Measurements from ENCODE around the gene UCN3.
"Not testable (repeated sequence)": the region's sequence is repeated elsewhere in the genome, so short reads cannot be mapped to it uniquely, and the experiment has no call there.

Gene UCN3

GRCh38 chr10:5380395-5380794, 15.6 kb downstream of the UCN3 start:
- H3K9me3 Mint-ChIP-seq; H3K27ac Mint-ChIP-seq; H3K36me3 Mint-ChIP-seq (ENCODE audit: low read depth); H3K4me1 Mint-ChIP-seq (ENCODE audit: low read depth); H3K4me3 Mint-ChIP-seq; H3K27me3 Mint-ChIP-seq (ENCODE audit: low read depth): not testable (repeated sequence)

DNA sequence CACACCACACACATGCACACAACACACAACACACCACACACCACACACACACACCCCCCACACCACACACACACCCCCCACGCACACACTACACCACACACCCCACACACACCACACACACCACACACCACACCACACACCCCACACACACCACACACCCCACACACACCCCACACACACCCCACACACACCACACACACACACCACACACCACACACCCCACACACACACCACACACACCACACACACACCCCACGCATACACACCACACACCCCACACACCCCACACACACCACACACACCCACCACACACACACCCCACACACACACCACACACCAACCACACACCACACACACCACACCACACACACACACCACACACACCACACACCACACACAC, 16.4 kb downstream of the UCN3 start:
- Mint-ChIP-seq H3K4me3 (no peak overlapping the region), H3K9me3 (peaks cover 5% of the 10 kb centered on the region), H3K27ac (no peak overlapping the region), H3K4me1 (ENCODE audit: low read depth) (peaks cover 2% of the 10 kb centered on the region), H3K27me3 (ENCODE audit: low read depth) (peaks cover 5% of the 10 kb centered on the region), H3K36me3 (ENCODE audit: low read depth) (no peaks in the 10 kb centered on the region)

GRCh38 chr10:5385224-5385623, 20.5 kb downstream of the UCN3 start:
- peaks cover 3% of the 10 kb centered on the region for H3K36me3 Mint-ChIP-seq (ENCODE audit: low read depth)
- no peaks in the 10 kb centered on the region for H3K4me1 Mint-ChIP-seq (ENCODE audit: low read depth)
- peaks cover 17% of the 10 kb centered on the region for H3K9me3 Mint-ChIP-seq
- H3K4me3 Mint-ChIP-seq: no peak overlapping the region
- no peak overlapping the region for H3K27ac Mint-ChIP-seq
- H3K27me3 Mint-ChIP-seq (ENCODE audit: low read depth): peaks cover 9% of the 10 kb centered on the region

- Mint-ChIP-seq H3K27ac (no peak overlapping the region), H3K4me3 (no peak overlapping the region), H3K27me3 (ENCODE audit: low read depth) (peaks cover 9% of the 10 kb centered on the region), H3K36me3 (ENCODE audit: low read depth) (peaks cover 3% of the 10 kb centered on the region), H3K4me1 (ENCODE audit: low read depth) (no peaks in the 10 kb centered on the region), H3K9me3 (peaks cover 36% of the 10 kb centered on the region)
These were observed 22.4 kb downstream of the UCN3 start for GRCh38 chr10:5387169-5387568.

- peaks cover 39% of the 10 kb centered on the region for H3K9me3 Mint-ChIP-seq
- no peak overlapping the region for H3K27ac Mint-ChIP-seq
- peaks cover 9% of the 10 kb centered on the region for H3K27me3 Mint-ChIP-seq (ENCODE audit: low read depth)
- peaks cover 3% of the 10 kb centered on the region for H3K36me3 Mint-ChIP-seq (ENCODE audit: low read depth)
- H3K4me3 Mint-ChIP-seq: no peak overlapping the region
- H3K4me1 Mint-ChIP-seq (ENCODE audit: low read depth): no peaks in the 10 kb centered on the region
These were observed 25.9 kb downstream of the UCN3 start for GRCh38 chr10:5390607-5391205.

DNA sequence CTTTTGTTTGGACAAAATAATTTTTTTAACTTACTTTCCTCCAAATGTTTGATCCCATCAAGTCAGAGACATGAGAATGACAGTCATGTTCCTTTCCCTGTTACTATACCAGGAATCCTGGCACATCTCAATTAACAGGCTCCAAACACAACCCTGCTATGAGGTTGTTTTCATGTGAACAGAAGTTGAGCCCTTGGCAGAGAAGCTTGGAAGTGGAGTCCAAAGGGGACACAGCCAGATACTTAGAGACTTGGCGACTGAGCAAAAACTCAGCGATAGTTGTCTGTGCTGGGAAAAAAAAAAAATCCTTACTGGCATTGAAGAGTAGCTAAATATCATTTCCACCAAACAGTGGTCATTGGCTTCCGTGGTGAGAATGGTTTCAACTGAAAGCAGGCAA, 27.0 kb downstream of the UCN3 start:
- Mint-ChIP-seq H3K4me3 (no peak overlapping the region), H3K27ac (no peak overlapping the region), H3K27me3 (ENCODE audit: low read depth) (peaks cover 9% of the 10 kb centered on the region), H3K9me3 (peaks cover 39% of the 10 kb centered on the region), H3K36me3 (ENCODE audit: low read depth) (peaks cover 3% of the 10 kb centered on the region), H3K4me1 (ENCODE audit: low read depth) (no peaks in the 10 kb centered on the region)

DNA sequence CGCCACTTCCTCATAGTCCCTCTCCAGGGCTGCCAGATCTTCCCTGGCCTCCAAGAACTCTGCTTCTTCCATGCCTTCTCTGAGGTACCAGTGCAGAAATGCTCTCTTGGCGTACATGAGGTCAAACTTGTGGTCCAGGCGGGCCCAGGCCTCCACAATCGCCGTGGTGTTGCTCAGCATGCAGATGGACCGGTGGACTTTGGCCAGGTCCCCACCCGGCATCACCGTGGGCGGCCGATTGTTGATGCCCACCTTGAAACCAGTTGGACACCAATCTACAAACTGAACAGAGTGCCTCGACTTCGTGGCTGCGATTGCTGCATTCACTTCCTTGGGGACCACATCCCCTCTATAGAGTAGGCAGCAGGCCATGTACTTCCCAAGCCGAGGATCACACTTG, 28.8 kb downstream of the UCN3 start:
- H3K27ac Mint-ChIP-seq: no peak overlapping the region

DNA sequence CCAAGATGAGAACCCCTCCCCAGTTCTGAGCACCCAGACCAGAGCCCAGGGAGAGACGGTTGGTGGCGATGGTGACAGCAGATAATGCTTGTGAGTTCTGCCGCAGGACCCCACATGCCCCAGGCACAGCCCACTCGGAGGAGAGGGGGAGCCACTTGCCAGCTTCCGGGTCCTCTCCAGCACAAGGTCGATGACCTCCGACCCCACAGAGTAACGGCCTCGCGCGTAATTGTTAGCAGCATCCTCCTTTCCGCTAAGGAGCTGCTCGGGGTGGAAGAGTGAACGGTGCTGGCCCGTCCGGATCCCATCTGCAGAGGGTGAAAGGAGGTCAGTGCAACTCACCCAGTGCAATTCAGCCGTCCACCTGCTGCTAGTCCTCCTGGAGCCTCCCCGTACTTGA, 30.4 kb downstream of the UCN3 start:
- H3K27ac Mint-ChIP-seq: no peak overlapping the region
- H3K36me3 Mint-ChIP-seq (ENCODE audit: low read depth): no peaks in the 10 kb centered on the region
- no peaks in the 10 kb centered on the region for H3K4me1 Mint-ChIP-seq (ENCODE audit: low read depth)
- peaks cover 23% of the 10 kb centered on the region for H3K9me3 Mint-ChIP-seq
- H3K4me3 Mint-ChIP-seq: no peak overlapping the region
- peaks cover 10% of the 10 kb centered on the region for H3K27me3 Mint-ChIP-seq (ENCODE audit: low read depth)

More for the DNA sequence above, 28.8 kb downstream of the UCN3 start:
- Mint-ChIP-seq H3K4me1 (ENCODE audit: low read depth) (no peaks in the 10 kb centered on the region), H3K27me3 (ENCODE audit: low read depth) (peaks cover 6% of the 10 kb centered on the region), H3K4me3 (no peak overlapping the region), H3K36me3 (ENCODE audit: low read depth) (peaks cover 2% of the 10 kb centered on the region), H3K9me3 (peaks cover 34% of the 10 kb centered on the region)

DNA sequence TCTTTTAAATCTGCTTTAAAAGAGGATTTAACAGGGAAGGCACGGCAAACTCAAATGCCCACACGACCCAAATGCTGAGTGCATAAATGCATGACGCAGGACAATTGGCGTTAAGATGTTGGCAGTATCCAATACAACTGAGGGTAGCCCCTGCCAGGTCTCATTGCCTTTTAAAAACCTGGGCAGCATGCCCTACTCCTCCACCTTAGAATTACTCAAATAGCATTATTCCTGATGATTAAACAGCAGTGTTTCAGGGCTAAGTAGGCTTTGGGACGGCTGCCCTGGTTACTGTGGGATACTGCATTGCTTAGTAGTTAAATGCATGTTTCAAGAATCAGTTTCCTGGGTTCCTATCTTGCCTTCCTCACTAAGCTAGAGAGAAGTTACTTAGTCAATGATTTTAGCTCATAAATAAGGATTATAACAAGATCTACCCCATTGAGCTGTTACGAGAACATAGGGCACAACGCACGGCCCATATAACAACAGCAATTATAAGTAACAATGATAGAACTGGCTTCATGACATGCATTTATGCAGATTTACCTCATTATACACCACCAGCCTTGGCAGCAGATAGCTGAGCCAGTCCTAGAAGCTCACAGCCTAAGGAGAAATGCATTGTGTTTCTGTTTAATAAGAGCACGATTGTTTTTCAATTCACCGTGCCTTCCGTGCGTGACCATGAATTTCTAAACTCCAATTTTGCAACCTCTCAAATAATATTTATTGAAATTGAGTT, 32.0 kb downstream of the UCN3 start:
- Mint-ChIP-seq H3K27ac (no peak overlapping the region), H3K4me1 (ENCODE audit: low read depth) (no peaks in the 10 kb centered on the region), H3K36me3 (ENCODE audit: low read depth) (no peaks in the 10 kb centered on the region), H3K9me3 (peaks cover 8% of the 10 kb centered on the region), H3K4me3 (no peak overlapping the region), H3K27me3 (ENCODE audit: low read depth) (peaks cover 14% of the 10 kb centered on the region)

GRCh38 chr10:5399332-5399731, 34.6 kb downstream of the UCN3 start:
- H3K36me3 Mint-ChIP-seq (ENCODE audit: low read depth): no peaks in the 10 kb centered on the region
- no peaks in the 10 kb centered on the region for H3K4me1 Mint-ChIP-seq (ENCODE audit: low read depth)
- no peak overlapping the region for H3K4me3 Mint-ChIP-seq
- no peak overlapping the region for H3K27ac Mint-ChIP-seq
- H3K9me3 Mint-ChIP-seq: no peaks in the 10 kb centered on the region
- H3K27me3 Mint-ChIP-seq (ENCODE audit: low read depth): peaks cover 25% of the 10 kb centered on the region

DNA sequence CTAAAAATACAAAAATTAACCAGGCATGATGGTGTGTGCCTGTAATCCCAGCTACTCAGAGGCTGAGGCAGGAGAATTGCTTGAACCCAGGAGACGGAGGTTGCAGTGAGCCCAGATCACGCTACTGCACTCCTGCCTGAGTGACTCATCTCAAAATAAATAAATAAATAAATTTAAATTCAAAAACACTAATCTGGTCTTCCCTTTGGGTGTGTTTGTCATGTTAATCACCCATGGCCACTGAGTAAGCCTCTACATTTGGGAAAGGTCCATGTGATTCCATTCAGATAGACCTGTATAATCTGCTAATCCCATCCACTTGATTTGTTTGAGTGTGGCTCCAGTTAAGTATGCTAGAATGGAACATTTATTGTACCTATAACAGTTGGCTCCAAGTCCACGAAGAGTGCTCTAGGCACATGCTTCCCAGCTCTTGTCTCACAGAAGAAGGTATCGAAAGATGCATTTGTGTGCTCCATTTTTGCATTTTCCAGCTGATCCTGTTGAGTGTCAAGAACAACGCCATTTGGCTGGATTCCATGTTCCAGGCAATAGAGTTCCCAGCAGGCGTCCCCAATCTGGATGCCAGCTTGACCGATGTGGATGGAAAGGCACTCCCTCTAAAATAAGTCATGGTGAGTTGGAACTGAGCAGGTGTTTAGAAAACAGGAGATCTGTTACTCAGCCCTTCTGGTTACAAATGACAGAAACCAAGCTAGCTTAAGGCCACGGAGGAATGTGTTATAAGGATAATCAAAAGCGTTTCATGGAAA, 35.9 kb downstream of the UCN3 start:
- Mint-ChIP-seq H3K4me1 (ENCODE audit: low read depth) (no peaks in the 10 kb centered on the region), H3K9me3 (no peaks in the 10 kb centered on the region), H3K27ac (no peak overlapping the region)

DNA sequence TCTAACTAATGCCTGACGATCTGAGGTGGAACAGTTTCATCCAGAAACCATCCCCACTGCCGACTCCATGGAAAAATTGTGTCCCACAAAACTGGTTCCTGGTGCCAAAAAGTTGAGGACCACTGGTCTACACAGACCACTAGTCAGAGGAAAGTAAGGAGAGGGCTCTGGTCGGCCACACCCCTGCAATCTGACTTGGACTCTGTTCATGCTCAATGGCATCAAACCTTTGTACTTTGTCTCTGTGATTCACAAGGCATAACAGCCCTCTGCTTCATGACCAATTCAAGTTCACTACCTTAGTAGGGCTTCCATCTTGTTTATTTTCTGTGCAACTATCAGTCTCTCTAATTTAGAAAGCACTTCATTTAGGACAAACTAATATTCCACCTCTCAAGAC, 38.0 kb downstream of the UCN3 start:
- Mint-ChIP-seq H3K27me3 (ENCODE audit: low read depth) (peaks cover 38% of the 10 kb centered on the region), H3K36me3 (ENCODE audit: low read depth) (no peaks in the 10 kb centered on the region), H3K9me3 (peaks cover 5% of the 10 kb centered on the region), H3K4me1 (ENCODE audit: low read depth) (no peaks in the 10 kb centered on the region), H3K4me3 (no peak overlapping the region), H3K27ac (no peak overlapping the region)

More for the DNA sequence above, 35.9 kb downstream of the UCN3 start:
- Mint-ChIP-seq H3K4me3 (no peak overlapping the region), H3K36me3 (ENCODE audit: low read depth) (no peaks in the 10 kb centered on the region), H3K27me3 (ENCODE audit: low read depth) (peaks cover 28% of the 10 kb centered on the region)

- Mint-ChIP-seq H3K4me1 (ENCODE audit: low read depth) (no peaks in the 10 kb centered on the region), H3K27me3 (ENCODE audit: low read depth) (peaks cover 43% of the 10 kb centered on the region), H3K36me3 (ENCODE audit: low read depth) (no peaks in the 10 kb centered on the region), H3K27ac (no peak within 1 kb of the TSS), H3K4me3 (no peak within 1 kb of the TSS), H3K9me3 (peaks cover 5% of the 10 kb centered on the region)
These were observed 39.7 kb downstream of the UCN3 start, which contains the start of gene TUBAL3 for GRCh38 chr10:5404208-5405041. Gene TUBAL3, minus strand, starts transcription at chr10:5404828. Its CDS starts 36 bp downstream, at chr10:5404792.

DNA sequence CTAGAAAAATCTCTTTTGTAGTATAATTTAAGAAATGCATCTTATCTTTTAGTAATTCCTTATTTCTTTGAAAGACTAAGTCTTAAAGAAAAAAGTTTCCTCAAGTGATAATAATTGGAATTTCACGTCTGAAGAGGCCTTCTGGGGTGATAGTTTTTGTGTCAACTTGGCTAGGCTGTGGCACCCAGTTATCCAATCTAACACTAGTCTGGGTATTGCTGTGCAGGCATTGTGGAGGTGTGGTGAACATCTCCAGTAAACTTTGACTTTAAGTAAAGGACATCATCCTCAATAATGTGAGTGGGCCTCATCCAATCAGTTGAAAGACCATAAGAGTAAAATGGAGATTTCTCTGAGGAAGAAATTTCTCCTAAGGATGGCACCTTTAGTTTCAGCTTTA, 42.2 kb downstream of the UCN3 start:
- Mint-ChIP-seq H3K4me1 (ENCODE audit: low read depth) (peaks cover under 1% of the 10 kb centered on the region), H3K27me3 (ENCODE audit: low read depth) (peaks cover 47% of the 10 kb centered on the region), H3K36me3 (ENCODE audit: low read depth) (no peaks in the 10 kb centered on the region), H3K9me3 (peaks cover 5% of the 10 kb centered on the region), H3K27ac (no peak overlapping the region), H3K4me3 (no peak overlapping the region)
